ENCODE results near the gene SLC35F2.

DNA sequence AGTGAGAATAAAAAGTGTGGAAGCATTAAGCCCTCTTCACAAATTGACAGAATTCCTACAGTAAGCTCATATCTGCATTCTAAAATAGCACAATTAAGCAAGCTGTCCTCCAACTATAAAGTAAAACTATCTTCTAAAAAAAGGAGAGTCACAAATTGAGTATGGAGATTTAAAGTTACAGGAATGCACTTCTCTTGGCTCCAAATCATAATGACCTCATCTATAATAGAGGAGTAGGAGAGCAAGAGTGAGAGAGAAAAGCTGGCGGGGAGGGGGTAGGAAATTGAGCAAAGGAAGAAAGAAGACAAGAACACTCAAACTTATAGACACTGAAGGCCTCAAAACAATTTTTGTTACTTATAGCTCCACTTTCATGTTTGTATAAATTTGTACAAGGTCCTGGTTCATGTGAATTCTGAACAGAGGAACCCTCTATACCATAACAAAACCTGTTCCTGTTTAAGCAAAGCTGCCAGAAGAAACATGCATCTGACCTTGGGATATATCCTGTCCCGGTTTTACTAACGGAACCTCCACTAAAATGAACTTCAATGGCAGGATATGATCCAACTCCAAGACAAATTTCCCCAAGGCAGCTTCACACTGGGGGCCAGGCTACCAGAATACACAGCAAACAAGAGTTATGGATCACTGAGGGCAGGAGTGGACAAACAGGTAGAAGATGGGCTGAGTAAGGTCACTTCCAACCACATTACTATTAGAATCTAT is 37.2 kb downstream of the SLC35F2 start:
- TF ChIP-seq POLR2A (IDR thresholded peaks at IDR 0.05): no peak
- TF ChIP-seq, protein P1, sequence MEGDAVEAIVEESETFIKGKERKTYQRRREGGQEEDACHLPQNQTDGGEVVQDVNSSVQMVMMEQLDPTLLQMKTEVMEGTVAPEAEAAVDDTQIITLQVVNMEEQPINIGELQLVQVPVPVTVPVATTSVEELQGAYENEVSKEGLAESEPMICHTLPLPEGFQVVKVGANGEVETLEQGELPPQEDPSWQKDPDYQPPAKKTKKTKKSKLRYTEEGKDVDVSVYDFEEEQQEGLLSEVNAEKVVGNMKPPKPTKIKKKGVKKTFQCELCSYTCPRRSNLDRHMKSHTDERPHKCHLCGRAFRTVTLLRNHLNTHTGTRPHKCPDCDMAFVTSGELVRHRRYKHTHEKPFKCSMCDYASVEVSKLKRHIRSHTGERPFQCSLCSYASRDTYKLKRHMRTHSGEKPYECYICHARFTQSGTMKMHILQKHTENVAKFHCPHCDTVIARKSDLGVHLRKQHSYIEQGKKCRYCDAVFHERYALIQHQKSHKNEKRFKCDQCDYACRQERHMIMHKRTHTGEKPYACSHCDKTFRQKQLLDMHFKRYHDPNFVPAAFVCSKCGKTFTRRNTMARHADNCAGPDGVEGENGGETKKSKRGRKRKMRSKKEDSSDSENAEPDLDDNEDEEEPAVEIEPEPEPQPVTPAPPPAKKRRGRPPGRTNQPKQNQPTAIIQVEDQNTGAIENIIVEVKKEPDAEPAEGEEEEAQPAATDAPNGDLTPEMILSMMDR (IDR thresholded peaks at IDR 0.05): no peak
